Spleen (tissue), 13 donors: Measurements from ENCODE around the gene PLEKHA5. TPM values are rescaled to one million over a fixed set of nuclear protein-coding genes. Genes with fewer than 3 reads are reported as not detected.

Experiments used
- DNase-seq: peaks from one replicate; pipeline ENCODE4 v3.0.0-alpha.2; 2020
- H3K27ac ChIP-seq, 8 donors: fragments of 200-600 bp; sonication (generic) in 7 of 8; 1 replicate in 4 of 8; 2 replicates in 4 of 8; pipeline versions ENCODE4 v1.5.0 to v1.8.0; 2016 to 2021; ENCODE audit warnings: inconsistent platforms in 4 of 8, mild to moderate bottlenecking in 4 of 8, moderate library complexity in 1 of 8
- H3K27me3 ChIP-seq, 7 donors: fragments of 200-600 bp; sonication (generic) in 6 of 7; replicated peaks in 1 of 7; 1 replicate in 4 of 7; 2 replicates in 3 of 7; pipeline versions ENCODE4 v1.5.0 to v1.8.0; 2016 to 2021; ENCODE audit warnings: inconsistent platforms in 3 of 7, mild to moderate bottlenecking in 1 of 7
- H3K36me3 ChIP-seq, 6 donors: fragments of 200-600 bp; sonication (generic) in 5 of 6; 1 replicate in 4 of 6; 2 replicates in 2 of 6; pipeline versions ENCODE4 v1.5.0 to v1.8.0; 2016 to 2021; ENCODE audit warnings: inconsistent platforms in 2 of 6
- H3K4me1 ChIP-seq, 6 donors: fragments of 200-600 bp; sonication (generic) in 5 of 6; 1 replicate in 3 of 6; 2 replicates in 3 of 6; pipeline versions ENCODE4 v1.5.0 to v1.8.0; 2016 to 2021; ENCODE audit warnings: inconsistent platforms in 3 of 6
- H3K4me3 ChIP-seq, 8 donors: fragments of 200-600 bp; sonication (generic) in 7 of 8; 1 replicate in 4 of 8; 2 replicates in 4 of 8; pipeline versions ENCODE4 v1.5.0 to v1.8.0; 2016 to 2021; ENCODE audit warnings: inconsistent platforms in 4 of 8, mild to moderate bottlenecking in 4 of 8, moderate library complexity in 2 of 8
- H3K9me3 ChIP-seq, 8 donors: fragments of 200-600 bp; sonication (generic) in 7 of 8; 1 replicate in 4 of 8; 2 replicates in 4 of 8; pipeline versions ENCODE4 v1.5.0 to v1.8.0; 2016 to 2021; ENCODE audit warnings: inconsistent platforms in 4 of 8
- CTCF ChIP-seq, 11 experiments: fragments of 200-600 bp in 7 of 11; fragments of 450-650 bp in 4 of 11; sonication (generic) in 4 of 11; IDR thresholded peaks in 8 of 11; conservative IDR thresholded peaks in 3 of 11; 1 replicate in 7 of 11; 2 replicates in 4 of 11; pipeline versions ENCODE4 v1.4.0 to v1.8.0; 2016 to 2021; ENCODE audit warnings: antibody characterized with exemption in 11 of 11, inconsistent platforms in 4 of 11, mild to moderate bottlenecking in 1 of 11
- POLR2A ChIP-seq, 3 donors: fragments of 450-650 bp; IDR thresholded peaks; one replicate each; pipeline ENCODE4 v1.5.1; 2017; ENCODE audit warnings: antibody characterized with exemption in 3 of 3, mild to moderate bottlenecking in 1 of 3
- POLR2AphosphoS5 ChIP-seq, 3 donors: sonication (generic); formaldehyde crosslinking; IDR thresholded peaks; one replicate each; pipeline ENCODE4 v1.5.1; 2017; ENCODE audit warnings: antibody characterized with exemption in 3 of 3
- WGBS, 5 donors: extraction: QIAGEN DNeasy Blood & Tissue Kit in 3 of 5; methylation state at CpG; one replicate each; pipeline versions ENCODE4 v1.1.5 to v1.1.7; 2013 to 2018; 5-methylcytosine and 5-hydroxymethylcytosine counted together
- intact Hi-C: fragments of 100-400 bp; cut with DNase I; formaldehyde crosslinking; loops from one replicate; pipeline ENCODE4 v1.15.0; 2023; ENCODE audit warnings: low total_unique reads
- long read RNA-seq, 2 donors: transcript quantifications; one replicate each; lab custom pipeline, GENCODE V29; 2026
- polyA plus RNA-seq, 3 donors: library from polyadenylated mRNA; stranded (reverse); fragments of 200-250 nt; gene quantifications; one replicate each; pipeline ENCODE4 v1.2.1, GENCODE V29; 2013
- total RNA-seq, 7 donors: library from RNA; depleted of rRNA in 3 of 7; stranded (reverse); fragments of >200 nt in 3 of 7; fragmentation: NEBNext Ultra II Directional in 4 of 7; extraction: Animal tissue kit (Norgen Biotek cat#: 25700) in 4 of 7; gene quantifications; one replicate each; pipeline versions ENCODE4 v1.1.0 to v1.2.1, GENCODE V29; 2016 to 2021
- donor health status: healthy with polysubstance abuse.
- donor health status: DM: no; HTN: no; CAD: no; lungs with moderate emphysema.
- donor health status: DM: no; HTN: no; CAD: no.
- donor health status: Bipolar disorder and iron deficiency.
- donor health status: healthy.
- donor health status: DM: no; HTN: no; CAD: no.
- donor health status: DM: yes; HTN: yes; CAD: no.

Gene PLEKHA5
- total RNA-seq (10 to 100 TPM in 2 of 7 donors, 1 to 10 TPM in 5; 5.4 to 13.6 (median 9.2) TPM), polyA plus RNA-seq (1 to 10 TPM; 1.3 TPM)
- long read RNA-seq, donor 1, full-length matches to known transcripts = 1 of 1 reads
- long read RNA-seq, donor 1, partial matches to known transcripts = 0 of 1 reads
- long read RNA-seq, donor 1, other reads (novel, unspliced or antisense) = 0 of 1 reads
- long read RNA-seq, donor 2, full-length matches to known transcripts = 2 of 2 reads
- long read RNA-seq, donor 2, partial matches to known transcripts = 0 of 2 reads
- long read RNA-seq, donor 2, other reads (novel, unspliced or antisense) = 0 of 2 reads

GRCh38 chr12:19129486-19130223 is at the start of gene PLEKHA5:
Gene PLEKHA5, plus strand, starts transcription at chr12:19129733. Its CDS starts 67 bp downstream, at chr12:19129800.
- TF ChIP-seq POLR2AphosphoS5 (IDR thresholded peaks at IDR 0.05) = peak; percentile 19 to 75 (median 58)
- no peak for TF ChIP-seq POLR2A (IDR thresholded peaks at IDR 0.05)
- no peak for TF ChIP-seq CTCF (IDR thresholded peaks at IDR 0.05 in 8 of 11, conservative IDR thresholded peaks at IDR 0.05 in 3 of 11)
- H3K27me3 ChIP-seq = peaks cover 0 to 21% (median 6%) of the 10 kb centered on the region in 7 donors
- H3K27ac ChIP-seq = peak within 1 kb of the TSS; percentile 50 to 85 (median 80)
- DNase-seq = peak; percentile 83
- H3K4me3 ChIP-seq = peak within 1 kb of the TSS; percentile 62 to 85 (median 78)
- intact Hi-C loops = no loop called here
- no peaks in the 10 kb centered on the region for H3K36me3 ChIP-seq
- WGBS, 5 donors = 0 to 1% (median 1%) methylated on average over 26 to 103 of the region's 103 CpGs
- peaks cover 0 to 30% (median 24%) of the 10 kb centered on the region in 8 donors for H3K9me3 ChIP-seq
- H3K4me1 ChIP-seq = peaks cover 3 to 26% (median 14%) of the 10 kb centered on the region in 6 donors

- Histone ChIP-seq H3K9me3 (peaks cover 0 to 6% (median 0%) of the 10 kb centered on the region in 8 donors), H3K4me3 (no peak overlapping the region), H3K27me3 (no peaks in the 10 kb centered on the region), H3K36me3 (no peaks in the 10 kb centered on the region), H3K4me1 (no peaks in the 10 kb centered on the region), H3K27ac (no peak overlapping the region)
- 63 to 70% (median 67%) methylated on average over 2 of the region's 2 CpGs for whole genome bisulfite sequencing, 5 donors
- TF ChIP-seq POLR2AphosphoS5 (IDR thresholded peaks at IDR 0.05) (no peak), POLR2A (IDR thresholded peaks at IDR 0.05) (no peak), CTCF (IDR thresholded peaks at IDR 0.05 in 8 of 11, conservative IDR thresholded peaks at IDR 0.05 in 3 of 11) (no peak)
- intact Hi-C loops = no loop called here
- no peak for DNase-seq
Observed at GRCh38 chr12:19080918-19081317, 48.6 kb upstream of the PLEKHA5 start.

GRCh38 chr12:19082365-19082911 is 47.1 kb upstream of the PLEKHA5 start:
- Histone ChIP-seq H3K27me3 (no peaks in the 10 kb centered on the region), H3K27ac (no peak overlapping the region), H3K9me3 (peaks cover 0 to 6% (median 0%) of the 10 kb centered on the region in 8 donors), H3K4me1 (no peaks in the 10 kb centered on the region), H3K36me3 (no peaks in the 10 kb centered on the region), H3K4me3 (no peak overlapping the region)
- TF ChIP-seq CTCF (IDR thresholded peaks at IDR 0.05 in 8 of 11, conservative IDR thresholded peaks at IDR 0.05 in 3 of 11) (no peak), POLR2A (IDR thresholded peaks at IDR 0.05) (no peak), POLR2AphosphoS5 (IDR thresholded peaks at IDR 0.05) (no peak)
- no peak for DNase-seq
- intact Hi-C loops = no loop called here
- WGBS, 5 donors = 83 to 90% (median 85%) methylated on average over 7 of the region's 7 CpGs

- no peak overlapping the region for H3K4me3 ChIP-seq
- peaks cover 0 to 6% (median 0%) of the 10 kb centered on the region in 8 donors for H3K9me3 ChIP-seq
- H3K27me3 ChIP-seq = no peaks in the 10 kb centered on the region
- 77 to 88% (median 80%) methylated on average over 4 of the region's 4 CpGs for WGBS, 5 donors
- no peaks in the 10 kb centered on the region for H3K4me1 ChIP-seq
- no peak for DNase-seq
- H3K36me3 ChIP-seq = no peaks in the 10 kb centered on the region
- intact Hi-C loops = no loop called here
- no peak for TF ChIP-seq CTCF (IDR thresholded peaks at IDR 0.05 in 8 of 11, conservative IDR thresholded peaks at IDR 0.05 in 3 of 11)
- TF ChIP-seq POLR2AphosphoS5 (IDR thresholded peaks at IDR 0.05) = no peak
- TF ChIP-seq POLR2A (IDR thresholded peaks at IDR 0.05) = no peak
- no peak overlapping the region for H3K27ac ChIP-seq
Observed at GRCh38 chr12:19084547-19084946, 45.0 kb upstream of the PLEKHA5 start.
